ENCODE data around the gene MRPL4.

The MRPL4 gene

DNA sequence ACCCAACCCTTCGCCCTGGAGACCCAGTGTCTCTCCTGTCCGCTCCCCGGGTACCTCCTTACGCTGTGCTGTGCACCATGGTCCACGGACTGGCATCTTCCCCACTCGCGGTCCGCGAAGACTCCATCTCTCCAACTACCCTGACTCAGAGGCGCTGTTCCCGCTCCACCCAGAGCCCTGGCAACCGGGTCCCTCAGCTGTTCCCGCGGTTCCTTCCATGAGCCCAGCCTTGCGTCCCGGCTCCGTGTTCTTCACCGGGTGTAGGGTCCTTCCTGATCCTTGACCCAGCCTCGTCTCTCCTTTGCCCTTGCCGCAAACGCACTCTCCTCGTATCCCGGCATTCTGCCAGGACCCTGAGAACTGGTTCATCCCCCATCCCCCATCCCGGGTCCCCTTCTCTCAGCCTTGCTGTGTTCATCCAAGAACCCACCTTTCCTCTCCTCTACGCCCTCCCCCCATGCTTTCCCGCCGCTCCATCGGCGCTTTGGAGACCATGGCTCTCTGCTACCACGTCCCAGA is 38.4 kb downstream of the MRPL4 start:
- DNase-seq: no peak

DNA sequence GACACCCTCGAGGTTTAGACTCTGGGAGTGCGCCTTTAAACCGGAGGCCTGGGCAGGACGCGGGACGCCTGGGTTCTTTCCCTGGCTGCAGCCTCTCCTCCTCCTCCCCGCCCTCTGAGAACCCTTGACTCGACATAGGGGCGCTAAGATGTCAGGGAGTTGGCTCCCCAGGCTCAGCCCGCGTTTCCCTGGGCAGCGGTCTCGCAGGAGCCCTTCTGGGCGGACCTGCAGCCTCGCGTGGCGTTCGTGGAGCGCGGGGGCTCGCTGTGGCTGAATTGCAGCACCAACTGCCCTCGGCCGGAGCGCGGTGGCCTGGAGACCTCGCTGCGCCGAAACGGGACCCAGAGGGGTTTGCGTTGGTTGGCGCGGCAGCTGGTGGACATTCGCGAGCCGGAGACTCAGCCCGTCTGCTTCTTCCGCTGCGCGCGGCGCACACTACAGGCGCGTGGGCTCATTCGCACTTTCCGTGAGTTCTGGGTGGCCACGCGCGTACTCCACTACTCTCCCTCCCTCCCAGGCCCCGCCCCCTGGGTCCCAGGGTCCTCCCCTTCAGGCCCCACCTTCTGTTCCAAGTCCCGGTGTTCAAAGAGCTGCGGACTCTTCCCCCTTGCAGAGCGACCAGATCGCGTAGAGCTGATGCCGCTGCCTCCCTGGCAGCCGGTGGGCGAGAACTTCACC is 39.0 kb downstream of the MRPL4 start:
- DNase-seq: peak; percentile 29

DNA sequence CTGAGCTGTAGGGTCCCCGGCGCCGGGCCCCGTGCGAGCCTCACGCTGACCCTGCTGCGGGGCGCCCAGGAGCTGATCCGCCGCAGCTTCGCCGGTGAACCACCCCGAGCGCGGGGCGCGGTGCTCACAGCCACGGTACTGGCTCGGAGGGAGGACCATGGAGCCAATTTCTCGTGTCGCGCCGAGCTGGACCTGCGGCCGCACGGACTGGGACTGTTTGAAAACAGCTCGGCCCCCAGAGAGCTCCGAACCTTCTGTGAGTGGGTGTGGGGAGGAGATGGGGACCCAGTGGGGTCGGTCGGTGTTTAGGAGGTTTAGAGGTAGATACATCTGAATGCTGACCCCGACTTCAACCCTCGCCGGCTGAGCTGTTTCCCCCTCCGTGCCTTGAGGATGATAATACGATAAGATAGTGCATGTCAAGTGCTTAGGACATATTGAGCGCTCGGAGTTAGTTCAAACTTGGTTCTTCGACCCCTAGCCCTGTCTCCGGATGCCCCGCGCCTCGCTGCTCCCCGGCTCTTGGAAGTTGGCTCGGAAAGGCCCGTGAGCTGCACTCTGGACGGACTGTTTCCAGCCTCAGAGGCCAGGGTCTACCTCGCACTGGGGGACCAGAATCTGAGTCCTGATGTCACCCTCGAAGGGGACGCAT is 39.7 kb downstream of the MRPL4 start:
- no peak for DNase-seq

DNA sequence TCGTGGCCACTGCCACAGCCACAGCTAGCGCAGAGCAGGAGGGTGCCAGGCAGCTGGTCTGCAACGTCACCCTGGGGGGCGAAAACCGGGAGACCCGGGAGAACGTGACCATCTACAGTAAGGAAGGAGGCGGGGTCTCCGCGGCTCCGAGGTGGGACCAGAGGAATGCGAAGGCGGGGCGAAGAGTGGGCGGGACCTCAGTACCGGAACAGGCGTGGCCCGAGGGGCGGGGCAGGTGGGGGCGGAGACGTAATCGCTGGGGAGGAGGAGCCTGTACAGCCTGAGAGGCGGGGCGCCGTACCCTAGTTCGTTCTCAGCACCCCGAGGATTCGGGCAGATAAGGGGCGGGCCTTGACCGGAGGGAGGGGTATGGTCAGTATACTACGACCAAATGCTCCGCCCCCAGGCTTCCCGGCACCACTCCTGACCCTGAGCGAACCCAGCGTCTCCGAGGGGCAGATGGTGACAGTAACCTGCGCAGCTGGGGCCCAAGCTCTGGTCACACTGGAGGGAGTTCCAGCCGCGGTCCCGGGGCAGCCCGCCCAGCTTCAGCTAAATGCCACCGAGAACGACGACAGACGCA is 40.3 kb downstream of the MRPL4 start:
- DNase-seq: no peak

DNA sequence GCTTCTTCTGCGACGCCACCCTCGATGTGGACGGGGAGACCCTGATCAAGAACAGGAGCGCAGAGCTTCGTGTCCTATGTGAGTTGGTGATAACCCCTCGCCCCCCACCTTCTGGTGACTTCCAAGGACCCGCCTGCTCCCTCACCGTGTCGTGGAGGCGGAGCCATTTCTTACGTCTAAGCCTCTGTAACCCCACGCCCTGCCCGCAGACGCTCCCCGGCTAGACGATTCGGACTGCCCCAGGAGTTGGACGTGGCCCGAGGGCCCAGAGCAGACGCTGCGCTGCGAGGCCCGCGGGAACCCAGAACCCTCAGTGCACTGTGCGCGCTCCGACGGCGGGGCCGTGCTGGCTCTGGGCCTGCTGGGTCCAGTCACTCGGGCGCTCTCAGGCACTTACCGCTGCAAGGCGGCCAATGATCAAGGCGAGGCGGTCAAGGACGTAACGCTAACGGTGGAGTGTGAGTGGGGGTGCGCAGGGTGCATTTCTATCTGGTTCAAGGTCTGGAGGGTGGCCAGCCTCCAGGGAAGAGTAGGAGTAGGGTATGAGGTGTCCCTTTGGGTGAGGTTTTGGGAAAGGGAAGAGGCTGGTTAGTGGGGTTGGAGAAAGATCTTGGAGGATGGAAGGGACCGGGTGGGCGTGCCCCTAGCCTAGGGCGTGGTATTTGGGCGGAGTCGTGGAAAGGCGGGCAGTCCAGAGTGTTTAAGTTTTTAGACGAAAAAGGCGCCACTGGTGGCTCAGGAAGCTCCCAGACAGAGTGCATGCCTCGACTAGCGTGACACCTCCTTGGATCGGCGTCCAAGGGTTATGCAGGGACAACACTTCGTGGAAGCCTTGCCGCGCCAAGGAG is 41.0 kb downstream of the MRPL4 start:
- no peak for DNase-seq

DNA sequence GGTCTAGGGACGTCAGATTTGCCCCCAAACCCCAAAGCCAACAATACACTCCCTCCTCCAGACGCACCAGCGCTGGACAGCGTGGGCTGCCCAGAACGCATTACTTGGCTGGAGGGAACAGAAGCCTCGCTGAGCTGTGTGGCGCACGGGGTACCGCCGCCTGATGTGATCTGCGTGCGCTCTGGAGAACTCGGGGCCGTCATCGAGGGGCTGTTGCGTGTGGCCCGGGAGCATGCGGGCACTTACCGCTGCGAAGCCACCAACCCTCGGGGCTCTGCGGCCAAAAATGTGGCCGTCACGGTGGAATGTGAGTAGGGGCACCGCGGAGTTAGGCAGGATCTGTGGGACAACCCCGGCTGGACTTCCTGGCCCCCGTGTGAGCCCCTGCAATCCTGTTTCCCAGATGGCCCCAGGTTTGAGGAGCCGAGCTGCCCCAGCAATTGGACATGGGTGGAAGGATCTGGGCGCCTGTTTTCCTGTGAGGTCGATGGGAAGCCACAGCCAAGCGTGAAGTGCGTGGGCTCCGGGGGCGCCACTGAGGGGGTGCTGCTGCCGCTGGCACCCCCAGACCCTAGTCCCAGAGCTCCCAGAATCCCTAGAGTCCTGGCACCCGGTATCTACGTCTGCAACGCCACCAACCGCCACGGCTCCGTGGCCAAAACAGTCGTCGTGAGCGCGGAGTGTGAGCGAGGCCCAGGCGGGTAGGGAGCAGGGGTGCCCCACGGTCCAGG is 41.8 kb downstream of the MRPL4 start:
- no peak for DNase-seq

DNA sequence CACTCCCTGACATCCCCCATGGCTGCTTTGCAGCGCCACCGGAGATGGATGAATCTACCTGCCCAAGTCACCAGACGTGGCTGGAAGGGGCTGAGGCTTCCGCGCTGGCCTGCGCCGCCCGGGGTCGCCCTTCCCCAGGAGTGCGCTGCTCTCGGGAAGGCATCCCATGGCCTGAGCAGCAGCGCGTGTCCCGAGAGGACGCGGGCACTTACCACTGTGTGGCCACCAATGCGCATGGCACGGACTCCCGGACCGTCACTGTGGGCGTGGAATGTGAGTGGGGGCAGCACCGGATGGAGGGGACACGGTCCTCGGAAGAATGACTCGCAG is 42.3 kb downstream of the MRPL4 start:
- DNase-seq: no peak

DNA sequence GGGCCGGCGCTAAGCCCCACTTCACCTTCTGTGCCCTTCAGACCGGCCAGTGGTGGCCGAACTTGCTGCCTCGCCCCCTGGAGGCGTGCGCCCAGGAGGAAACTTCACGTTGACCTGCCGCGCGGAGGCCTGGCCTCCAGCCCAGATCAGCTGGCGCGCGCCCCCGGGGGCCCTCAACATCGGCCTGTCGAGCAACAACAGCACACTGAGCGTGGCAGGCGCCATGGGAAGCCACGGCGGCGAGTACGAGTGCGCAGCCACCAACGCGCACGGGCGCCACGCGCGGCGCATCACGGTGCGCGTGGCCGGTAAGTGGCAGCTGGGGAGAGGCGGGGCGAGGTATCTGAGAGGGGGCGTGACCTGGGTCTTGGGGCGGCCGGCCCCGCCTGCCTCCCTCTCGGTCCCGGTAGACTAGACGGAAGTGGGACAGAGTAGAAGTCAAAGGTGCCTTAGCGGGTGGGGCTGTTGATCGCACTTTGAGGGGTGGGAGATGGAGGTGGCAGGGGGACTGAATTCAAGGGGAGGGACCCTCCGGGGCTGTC is 43.4 kb downstream of the MRPL4 start:
- no peak for DNase-seq

DNA sequence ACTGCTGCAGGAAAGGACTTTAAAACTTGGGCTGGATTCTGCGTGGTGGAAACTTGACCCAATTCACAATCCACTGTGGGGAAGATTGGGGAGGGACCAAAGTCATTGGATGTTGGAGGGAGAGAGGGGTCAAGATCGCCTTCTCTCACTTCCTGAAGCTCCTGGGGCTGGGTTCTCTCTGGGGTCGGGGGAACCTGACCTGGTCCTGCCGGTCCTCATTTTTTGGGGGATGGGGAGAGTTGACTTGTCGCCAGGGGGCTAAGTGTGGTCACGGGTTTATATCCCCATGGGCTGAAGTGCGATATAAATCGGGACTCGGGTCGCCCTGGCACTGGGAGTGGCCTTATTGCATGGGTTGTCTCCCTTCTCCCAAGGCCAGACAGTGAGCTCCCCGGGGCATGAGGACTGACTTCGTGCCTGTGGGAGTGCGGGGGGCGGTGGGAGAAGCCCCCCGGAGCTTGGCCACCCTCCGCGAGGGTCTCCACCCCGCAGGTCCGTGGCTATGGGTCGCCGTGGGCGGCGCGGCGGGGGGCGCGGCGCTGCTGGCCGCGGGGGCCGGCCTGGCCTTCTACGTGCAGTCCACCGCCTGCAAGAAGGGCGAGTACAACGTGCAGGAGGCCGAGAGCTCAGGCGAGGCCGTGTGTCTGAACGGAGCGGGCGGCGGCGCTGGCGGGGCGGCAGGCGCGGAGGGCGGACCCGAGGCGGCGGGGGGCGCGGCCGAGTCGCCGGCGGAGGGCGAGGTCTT is 44.0 kb downstream of the MRPL4 start:
- DNase-seq: no peak

DNA sequence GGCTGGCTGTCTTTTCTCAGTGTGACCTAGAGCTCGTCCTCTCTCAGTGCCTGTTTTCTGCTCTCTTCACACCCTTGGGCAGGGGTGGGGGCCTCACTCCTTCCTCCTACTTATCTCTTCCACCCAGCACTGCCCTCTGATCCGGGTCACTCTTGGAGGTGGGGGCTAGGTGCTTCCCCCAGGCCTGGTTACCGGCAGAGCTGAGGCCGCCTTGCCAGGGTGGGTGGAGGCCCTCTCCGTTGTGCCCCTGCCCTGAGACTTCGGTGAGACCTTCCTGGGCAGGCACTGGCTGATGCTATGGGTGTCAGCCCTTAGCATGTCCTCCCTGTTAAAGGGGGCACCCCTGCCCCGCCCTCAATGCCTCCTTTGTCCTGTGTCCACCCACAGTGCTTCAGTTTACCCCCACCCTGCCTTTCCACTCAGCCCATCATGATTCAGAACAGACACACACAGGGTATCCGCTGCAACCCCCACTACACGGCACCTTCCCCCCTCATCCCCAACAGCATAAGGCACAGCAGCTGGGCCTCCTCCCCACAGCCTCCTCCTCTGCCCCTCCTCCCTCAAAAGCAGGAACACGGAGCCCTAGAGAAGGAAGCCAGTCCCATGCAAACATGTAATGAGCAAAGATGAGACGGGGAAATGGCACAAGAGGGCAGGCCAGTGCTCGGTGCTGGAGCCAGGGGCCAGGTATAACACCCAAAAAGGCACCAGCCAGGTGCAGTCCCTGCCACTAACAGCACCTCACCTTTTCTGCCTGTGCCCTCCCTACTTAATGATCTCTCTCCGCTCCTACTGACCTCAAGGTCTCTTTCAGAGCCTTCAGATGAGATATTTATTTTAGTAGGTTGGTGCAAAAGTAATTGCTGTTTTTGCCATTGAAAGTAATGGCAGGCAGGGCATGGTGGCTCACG is 47.8 kb downstream of the MRPL4 start:
- peak; percentile 38 for DNase-seq

DNA sequence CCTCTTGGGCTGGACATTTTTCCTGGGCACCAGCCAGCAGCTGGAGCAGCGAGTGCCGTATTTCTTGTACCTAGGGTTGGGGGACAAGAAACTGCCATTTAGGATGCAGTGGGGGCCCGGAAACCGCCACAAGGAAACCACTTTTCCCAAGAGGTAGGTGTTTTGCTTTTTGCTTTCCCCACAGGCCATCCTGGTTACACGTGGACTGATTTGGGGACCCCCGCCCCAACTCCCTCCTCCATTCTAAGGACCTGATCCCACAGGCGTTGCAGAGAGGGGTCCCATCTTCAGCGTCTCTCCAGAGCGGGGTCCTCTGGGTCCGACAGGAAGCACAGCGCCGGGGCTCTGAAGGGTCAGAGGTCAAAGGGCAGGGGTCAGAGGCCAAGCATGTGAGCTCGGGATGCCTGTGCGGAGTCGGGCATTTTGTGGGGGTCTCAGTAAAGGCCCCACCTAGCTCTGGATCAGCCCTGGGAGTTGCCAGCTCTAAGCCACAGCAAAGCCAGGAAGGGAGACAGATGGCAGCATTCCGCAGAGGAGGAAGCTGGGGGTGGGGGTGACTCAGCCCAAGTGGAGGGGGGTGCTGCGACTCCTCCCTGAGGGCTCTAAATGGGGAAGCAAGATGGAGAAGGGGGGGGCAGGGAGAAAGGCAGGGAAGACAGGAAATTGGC is 53.3 kb downstream of the MRPL4 start:
- DNase-seq: peak; percentile 47

DNA sequence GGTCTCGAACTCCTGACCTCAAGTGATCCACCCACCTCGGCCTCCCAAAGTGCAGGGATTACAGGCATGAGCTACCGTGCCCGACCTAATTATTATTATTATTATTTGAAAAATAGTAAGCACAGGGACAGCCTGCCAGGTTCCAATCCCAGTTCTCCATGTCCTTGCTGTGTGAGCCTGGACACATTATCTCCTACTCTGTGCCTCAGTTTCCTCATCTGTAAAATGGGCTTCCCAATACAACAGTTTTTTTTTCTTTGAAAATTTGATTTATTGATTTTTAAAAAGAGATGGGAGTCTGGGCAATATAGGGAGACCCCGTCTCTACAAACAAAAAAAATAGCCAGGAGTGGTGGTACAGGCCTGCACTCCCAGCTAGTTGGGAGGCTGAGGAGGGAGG is 54.3 kb downstream of the MRPL4 start:
- DNase-seq: no peak

DNA sequence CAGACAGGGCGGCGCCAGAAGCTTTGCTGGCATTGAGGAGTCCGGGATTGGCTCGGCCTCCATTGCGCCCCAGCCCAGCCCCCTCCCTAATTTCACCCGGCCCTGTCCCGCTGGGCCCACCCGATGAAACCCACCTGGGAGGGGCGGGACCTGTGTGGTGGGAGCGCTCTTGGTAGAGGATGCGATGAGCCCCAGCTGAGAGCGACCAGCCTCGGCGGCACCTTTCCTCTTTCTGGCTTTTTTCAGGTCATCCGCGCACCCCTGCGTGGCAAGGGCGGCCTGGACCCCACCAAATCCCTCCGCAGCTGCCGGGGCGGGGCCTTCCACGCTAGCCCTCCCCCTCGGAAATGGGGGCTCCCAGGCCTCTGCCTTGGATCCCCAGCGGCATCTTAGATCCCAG is 57.4 kb downstream of the MRPL4 start, which contains the start of gene ZGLP1:
Gene ZGLP1 (minus strand): TSS at position 393 of the 400 bp plus-strand sequence.
- DNase-seq: no peak

Measured in DMS 273 treated with DMSO at 0.1 percent for 48 hours (cell line).